ENCODE measurements around the gene SLC4A4. TPM values are rescaled to one million over a fixed set of nuclear protein-coding genes. Genes with fewer than 3 reads are reported as not detected.

Gene SLC4A4
- total and polyA plus RNA-seq, 2 of the 8 experiments (the other 6 are each of a cell fraction or from before 2014, with no cell fraction given) = 0.67 to 2.8 TPM

DNA sequence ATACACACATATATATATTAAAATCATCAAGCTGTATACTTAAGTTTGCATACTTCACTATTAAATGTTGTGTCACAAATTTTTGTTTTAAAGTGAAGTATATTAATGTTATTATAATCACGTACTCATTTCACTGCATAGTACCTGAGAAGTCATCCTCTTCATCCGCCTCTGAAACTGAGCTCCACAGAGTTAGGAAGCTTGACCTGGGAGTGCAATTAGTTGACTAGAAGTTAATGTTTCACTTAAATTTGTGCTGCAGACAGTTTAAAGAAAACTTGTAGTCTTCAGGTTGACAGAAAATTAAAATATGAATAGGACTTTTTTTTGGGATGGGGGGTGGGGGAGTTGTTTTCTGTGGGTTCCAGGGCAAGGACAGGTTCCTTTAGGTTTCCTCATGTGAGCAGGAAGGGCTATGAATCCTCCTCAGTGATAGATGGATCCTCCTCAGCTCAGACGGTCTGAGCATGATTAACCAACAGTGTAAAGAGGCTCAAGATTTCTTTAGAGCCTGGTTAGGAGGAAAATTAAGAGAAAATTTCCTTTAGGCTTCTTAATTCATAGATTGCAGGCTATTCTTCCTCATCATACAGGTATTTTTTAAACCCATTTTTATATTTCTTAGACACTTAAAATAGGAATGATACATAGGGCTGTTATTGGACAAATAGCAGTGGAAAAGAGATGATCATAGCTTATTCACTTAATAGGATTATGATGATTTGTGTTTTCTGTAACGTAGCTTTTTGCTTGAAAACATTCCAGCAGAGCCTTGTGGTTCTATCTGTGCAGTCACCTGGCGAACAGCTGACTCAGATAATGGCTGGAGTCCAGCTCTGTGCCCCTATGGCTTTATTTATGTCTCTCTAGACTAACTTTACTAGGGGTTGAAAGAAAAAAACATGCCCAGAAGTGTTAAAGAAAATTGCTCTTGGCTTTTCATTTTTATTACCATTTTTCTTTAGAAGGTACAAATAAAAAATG, 102.7 kb downstream of the SLC4A4 start:
- Histone ChIP-seq H4K8ac (ENCODE audit: extremely low read depth, insufficient read depth, low read length) (no peak overlapping the region), H3K36me3 (ENCODE audit: control insufficient read depth in 2 of 4, insufficient read depth in 4 of 4, low read length in 3 of 4) (no peaks in the 10 kb centered on the region), H3K4me3 (ENCODE audit: extremely low read depth in 1 of 4, insufficient read depth in 2 of 4, low read depth in 3 of 4, low read length in 4 of 4) (no peak overlapping the region), H3K9me3 (ENCODE audit: insufficient read depth in 2 of 2, low read depth in 1 of 2, low read length in 1 of 2) (no peaks in the 10 kb centered on the region), H3K56ac (replicated peaks; ENCODE audit: insufficient read length, low read depth, low read length) (no peak overlapping the region), H3K27me3 (replicated peaks in 1 of 4; ENCODE audit: control insufficient read depth in 3 of 4, extremely low read depth in 1 of 4, insufficient read depth in 3 of 4, low read length in 3 of 4) (no peaks in the 10 kb centered on the region), H2BK5ac (ENCODE audit: low read depth, low read length) (no peak overlapping the region), H3K18ac (ENCODE audit: extremely low read depth, low read length) (no peak overlapping the region), H4K91ac (replicated peaks; ENCODE audit: insufficient read length, low read length) (no peak overlapping the region), H4K20me1 (replicated peaks in 1 of 2; ENCODE audit: control insufficient read depth in 1 of 2, insufficient read depth in 2 of 2, low read length in 2 of 2) (no peaks in the 10 kb centered on the region), H2BK20ac (ENCODE audit: low read length) (no peak overlapping the region), H3K79me1 (ENCODE audit: low read depth, low read length) (no peaks in the 10 kb centered on the region), H3K23ac (ENCODE audit: insufficient read length) (no peak overlapping the region), H2AFZ (ENCODE audit: low read length) (no peak overlapping the region), H2AK5ac (ENCODE audit: low read depth, low read length) (no peak overlapping the region), H3K4me2 (ENCODE audit: insufficient read depth in 1 of 2, low read depth in 2 of 2, low read length in 2 of 2) (no peak overlapping the region), H3K23me2 (ENCODE audit: low read depth, low read length) (no peaks in the 10 kb centered on the region), H2BK12ac (ENCODE audit: low read depth, low read length) (no peak overlapping the region), H3K9ac (replicated peaks in 1 of 4; ENCODE audit: extremely low read depth in 1 of 4, low read depth in 3 of 4, low read length in 3 of 4) (no peak overlapping the region), H3K14ac (ENCODE audit: insufficient read length) (no peak overlapping the region), H3K79me2 (ENCODE audit: control insufficient read depth in 1 of 2, insufficient read depth in 2 of 2, low read length in 2 of 2) (no peaks in the 10 kb centered on the region), H2BK120ac (replicated peaks; ENCODE audit: low read depth, low read length) (no peak overlapping the region), H2BK15ac (ENCODE audit: low read length) (no peak overlapping the region), H4K5ac (ENCODE audit: insufficient read length, low read depth, low read length) (no peak overlapping the region), H3K27ac (ENCODE audit: low read depth, low read length) (no peak overlapping the region), H3K4ac (replicated peaks; ENCODE audit: insufficient read length, low read depth, low read length) (no peak overlapping the region), H3K4me1 (replicated peaks in 1 of 4; ENCODE audit: control insufficient read depth in 3 of 4, insufficient read depth in 4 of 4, low read length in 3 of 4) (no peaks in the 10 kb centered on the region)
- TF ChIP-seq EZH2 (IDR thresholded peaks at IDR 0.05; ENCODE audit: low read depth, low read length, severe bottlenecking) = no peak
- no peak for TF ChIP-seq GABPA (IDR thresholded peaks at IDR 0.05; ENCODE audit: borderline replicate concordance, insufficient read depth, low read length)
- TF ChIP-seq RNF2 (IDR thresholded peaks at IDR 0.05; ENCODE audit: borderline replicate concordance, low read depth, low read length, missing control alignments, poor library complexity, severe bottlenecking) = no peak
- TF ChIP-seq ZNF274 (IDR thresholded peaks at IDR 0.05; ENCODE audit: borderline replicate concordance, extremely low read depth, low read length) = no peak
- no peak for TF ChIP-seq SP1 (IDR thresholded peaks at IDR 0.05; ENCODE audit: low read depth, low read length)
- CTCF ChIA-PET (ENCODE audit: partially characterized antibody) = interaction anchor here (1.3 to 2.1 kb wide), 2 partner anchors 13 to 112 kb away, joined by 4 read pairs; no protein-coding TSS in a partner anchor
- FAIRE-seq (no peak), DNase-seq (ENCODE audit: low read depth in 1 of 2, low spot score in 2 of 2) (no peak)
- WGBS, 2 experiments (ENCODE audit: extremely low coverage in 1 of 2, insufficient coverage in 1 of 2, insufficient read length in 1 of 2, insufficient replicate concordance in 2 of 2, low coverage in 1 of 2, low lambda C conversion rate in 2 of 2, missing lambda C conversion rate in 1 of 2) = 87% methylated on average over 5 of the region's 5 CpGs; no CpG with 5 or more reads in 1 of the 2 experiments
- POLR2A ChIA-PET (ENCODE audit: partially characterized antibody) = no interaction called here

All from H1 (cell line).